DOHH2 (cell line): ENCODE measurements around the gene KIF9.
"Not testable (repeated sequence)": the region's sequence is repeated elsewhere in the genome, so short reads cannot be mapped to it uniquely, and the experiment has no call there.

Experiments used
- H3F3A ChIP-seq: fragments of 200-600 bp; sonication (generic), shearing (Covaris generic); 2 replicates; pipeline ENCODE4 v1.6.0; 2016; ENCODE audit warnings: antibody characterized with exemption, mild to moderate bottlenecking; ENCODE audit not compliant: control insufficient read depth, insufficient read depth
- H3K27ac ChIP-seq: fragments of 200-600 bp; sonication (generic); 2 replicates; pipeline ENCODE4 v1.5.1; 2014; ENCODE audit warnings: low read depth, mild to moderate bottlenecking, low read length, moderate library complexity
- H3K27me3 ChIP-seq: fragments of 200-600 bp; sonication (generic); 2 replicates; pipeline ENCODE4 v1.6.1; 2014; ENCODE audit warnings: mild to moderate bottlenecking, low read length, mixed read lengths; ENCODE audit not compliant: control insufficient read depth
- H3K36me3 ChIP-seq: fragments of 200-600 bp; sonication (generic); 2 replicates; pipeline ENCODE4 v1.6.1; 2014; ENCODE audit warnings: mild to moderate bottlenecking, low read length, moderate library complexity, mixed read lengths; ENCODE audit not compliant: control insufficient read depth
- H3K4me1 ChIP-seq: fragments of 200-600 bp; sonication (generic); 2 replicates; pipeline ENCODE4 v1.6.1; 2014; ENCODE audit warnings: mild to moderate bottlenecking, low read length, mixed read lengths; ENCODE audit not compliant: control insufficient read depth
- H3K4me2 ChIP-seq: fragments of 200-600 bp; sonication (generic); 2 replicates; pipeline ENCODE4 v1.6.0; 2014; ENCODE audit warnings: mild to moderate bottlenecking, low read length, moderate library complexity
- H3K4me3 ChIP-seq: fragments of 200-600 bp; sonication (generic); 2 replicates; pipeline ENCODE4 v1.5.1; 2014; ENCODE audit warnings: mild to moderate bottlenecking, low read length, mixed read lengths
- H3K79me2 ChIP-seq: fragments of 200-600 bp; sonication (generic); 2 replicates; pipeline ENCODE4 v1.6.1; 2014; ENCODE audit warnings: mild to moderate bottlenecking, low read length, mixed read lengths; ENCODE audit not compliant: control insufficient read depth
- H3K9me2 ChIP-seq: fragments of 200-600 bp; sonication (generic); replicated peaks from 2 replicates; pipeline ENCODE4 v1.6.1; 2014; ENCODE audit warnings: mild to moderate bottlenecking, low read length, mixed read lengths; ENCODE audit not compliant: control insufficient read depth
- H3K9me3 ChIP-seq: fragments of 200-600 bp; sonication (generic); 2 replicates; pipeline ENCODE4 v1.6.1; 2014; ENCODE audit warnings: antibody characterized with exemption, low read length, mixed read lengths; ENCODE audit not compliant: control insufficient read depth, insufficient read depth
- H4K20me1 ChIP-seq: fragments of 200-600 bp; sonication (generic); 2 replicates; pipeline ENCODE4 v1.6.0; 2014; ENCODE audit warnings: low read depth, mild to moderate bottlenecking, antibody characterized with exemption, low read length, moderate library complexity; ENCODE audit not compliant: control insufficient read depth, insufficient read depth
- CTCF ChIP-seq: fragments of 200-600 bp; sonication (generic); IDR thresholded peaks from one replicate; pipeline ENCODE4 v1.5.1; 2014; ENCODE audit warnings: antibody characterized with exemption, mild to moderate bottlenecking, low read depth, low read length; ENCODE audit not compliant: poor library complexity, severe bottlenecking
- EZH2phosphoT487 ChIP-seq: fragments of 200-600 bp; sonication (generic); IDR thresholded peaks from 2 replicates; pipeline ENCODE4 v1.6.1; 2017; ENCODE audit warnings: borderline replicate concordance, mild to moderate bottlenecking, antibody characterized with exemption, low read length, moderate library complexity, mixed read lengths

The KIF9 gene

GRCh38 chr3:47186285-47186684 lies 96.3 kb downstream of the KIF9 start:
- TF ChIP-seq EZH2phosphoT487 (no peak), CTCF (no peak)
- no peaks in the 10 kb centered on the region for H3K36me3 ChIP-seq
- H3K4me3 ChIP-seq = no peak overlapping the region
- no peaks in the 10 kb centered on the region for H3K79me2 ChIP-seq
- no peak overlapping the region for H3K4me2 ChIP-seq
- no peaks in the 10 kb centered on the region for H3K9me3 ChIP-seq
- H3K4me1 ChIP-seq = no peaks in the 10 kb centered on the region
- no peaks in the 10 kb centered on the region for H3K27me3 ChIP-seq
- H3F3A ChIP-seq = no peaks in the 10 kb centered on the region
- H4K20me1 ChIP-seq = no peaks in the 10 kb centered on the region
- H3K9me2 ChIP-seq = no peaks in the 10 kb centered on the region
- no peak overlapping the region for H3K27ac ChIP-seq

- H4K20me1 ChIP-seq, H3K9me3 ChIP-seq, H3K9me2 ChIP-seq, H3K4me2 ChIP-seq, H3K27ac ChIP-seq, H3F3A ChIP-seq, H3K27me3 ChIP-seq, H3K4me3 ChIP-seq, H3K79me2 ChIP-seq, H3K36me3 ChIP-seq, H3K4me1 ChIP-seq: not testable (repeated sequence)
Observed at GRCh38 chr3:47181685-47182084, 100.9 kb downstream of the KIF9 start.

GRCh38 chr3:47180011-47180410 lies 102.6 kb downstream of the KIF9 start:
- H3K27ac ChIP-seq, H3K9me3 ChIP-seq, H3F3A ChIP-seq, H3K4me3 ChIP-seq, H3K27me3 ChIP-seq, H3K79me2 ChIP-seq, H3K36me3 ChIP-seq, H3K4me2 ChIP-seq, H4K20me1 ChIP-seq, H3K9me2 ChIP-seq: not testable (repeated sequence)
- peaks cover 12% of the 10 kb centered on the region for H3K4me1 ChIP-seq
